RWPE2 (cell line): ENCODE measurements around the gene PLK3.

Experiments
- ATAC-seq: fragments of 200-7000 bp; cut with Tn5 transposase; 3 replicates; pipeline ENCODE4 v1.9.1; 2021; ENCODE audit warnings: low read depth
- DNase-seq: peaks from one replicate; pipeline ENCODE4 v3.0.0-alpha.2; 2020; ENCODE audit warnings: low spot score
- H3K27ac ChIP-seq: fragments of 450-650 bp; 2 replicates; pipeline ENCODE4 v1.5.1; 2017; ENCODE audit warnings: mild to moderate bottlenecking; ENCODE audit not compliant: poor library complexity, severe bottlenecking
- H3K27me3 ChIP-seq: fragments of 250-450 bp; sonication (Bioruptor Pico); 2 replicates; pipeline ENCODE4 v1.5.1; 2021; ENCODE audit warnings: mild to moderate bottlenecking, moderate library complexity; ENCODE audit not compliant: insufficient read depth, poor library complexity, severe bottlenecking
- H3K36me3 ChIP-seq: fragments of 250-450 bp; sonication (Bioruptor Pico); 2 replicates; pipeline ENCODE4 v1.5.1; 2020; ENCODE audit warnings: low read depth, mild to moderate bottlenecking, moderate library complexity
- H3K4me1 ChIP-seq: fragments of 250-450 bp; sonication (Bioruptor Pico); 2 replicates; pipeline ENCODE4 v1.5.1; 2021; ENCODE audit warnings: mild to moderate bottlenecking, moderate library complexity; ENCODE audit not compliant: insufficient read depth, poor library complexity, severe bottlenecking
- H3K4me3 ChIP-seq: fragments of 250-450 bp; sonication (Bioruptor Pico); 2 replicates; pipeline ENCODE4 v1.5.1; 2021; ENCODE audit warnings: mild to moderate bottlenecking, moderate library complexity; ENCODE audit not compliant: severe bottlenecking
- H3K9me3 ChIP-seq: fragments of 250-450 bp; sonication (Bioruptor Pico); 2 replicates; pipeline ENCODE4 v1.5.1; 2021; ENCODE audit warnings: mild to moderate bottlenecking, moderate library complexity; ENCODE audit not compliant: severe bottlenecking
- TF ChIP-seq, protein P1 (sequence below): fragments of 450-650 bp; IDR thresholded peaks from one replicate; pipeline ENCODE4 v1.5.1; 2017; ENCODE audit warnings: mild to moderate bottlenecking, moderate library complexity; ENCODE audit not compliant: poor library complexity, severe bottlenecking

The PLK3 gene

GRCh38 chr1:44849575-44850132 is 49.5 kb downstream of the PLK3 start:
- Histone ChIP-seq H3K9me3 (no peaks in the 10 kb centered on the region), H3K4me1 (no peaks in the 10 kb centered on the region), H3K27me3 (no peaks in the 10 kb centered on the region), H3K36me3 (no peaks in the 10 kb centered on the region), H3K27ac (no peak overlapping the region), H3K4me3 (no peak overlapping the region)
- ATAC-seq, result no peak
- no peak for DNase-seq
- TF ChIP-seq, protein P1, sequence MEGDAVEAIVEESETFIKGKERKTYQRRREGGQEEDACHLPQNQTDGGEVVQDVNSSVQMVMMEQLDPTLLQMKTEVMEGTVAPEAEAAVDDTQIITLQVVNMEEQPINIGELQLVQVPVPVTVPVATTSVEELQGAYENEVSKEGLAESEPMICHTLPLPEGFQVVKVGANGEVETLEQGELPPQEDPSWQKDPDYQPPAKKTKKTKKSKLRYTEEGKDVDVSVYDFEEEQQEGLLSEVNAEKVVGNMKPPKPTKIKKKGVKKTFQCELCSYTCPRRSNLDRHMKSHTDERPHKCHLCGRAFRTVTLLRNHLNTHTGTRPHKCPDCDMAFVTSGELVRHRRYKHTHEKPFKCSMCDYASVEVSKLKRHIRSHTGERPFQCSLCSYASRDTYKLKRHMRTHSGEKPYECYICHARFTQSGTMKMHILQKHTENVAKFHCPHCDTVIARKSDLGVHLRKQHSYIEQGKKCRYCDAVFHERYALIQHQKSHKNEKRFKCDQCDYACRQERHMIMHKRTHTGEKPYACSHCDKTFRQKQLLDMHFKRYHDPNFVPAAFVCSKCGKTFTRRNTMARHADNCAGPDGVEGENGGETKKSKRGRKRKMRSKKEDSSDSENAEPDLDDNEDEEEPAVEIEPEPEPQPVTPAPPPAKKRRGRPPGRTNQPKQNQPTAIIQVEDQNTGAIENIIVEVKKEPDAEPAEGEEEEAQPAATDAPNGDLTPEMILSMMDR, result no peak

GRCh38 chr1:44851308-44851707 is 51.1 kb downstream of the PLK3 start:
- H3K4me1 ChIP-seq, result no peaks in the 10 kb centered on the region
- H3K27me3 ChIP-seq, result no peaks in the 10 kb centered on the region
- TF ChIP-seq, protein P1, result no peak
- H3K36me3 ChIP-seq, result no peaks in the 10 kb centered on the region
- DNase-seq, result no peak
- no peak overlapping the region for H3K4me3 ChIP-seq
- H3K27ac ChIP-seq, result no peak overlapping the region
- H3K9me3 ChIP-seq, result no peaks in the 10 kb centered on the region
- ATAC-seq, result no peak

DNA sequence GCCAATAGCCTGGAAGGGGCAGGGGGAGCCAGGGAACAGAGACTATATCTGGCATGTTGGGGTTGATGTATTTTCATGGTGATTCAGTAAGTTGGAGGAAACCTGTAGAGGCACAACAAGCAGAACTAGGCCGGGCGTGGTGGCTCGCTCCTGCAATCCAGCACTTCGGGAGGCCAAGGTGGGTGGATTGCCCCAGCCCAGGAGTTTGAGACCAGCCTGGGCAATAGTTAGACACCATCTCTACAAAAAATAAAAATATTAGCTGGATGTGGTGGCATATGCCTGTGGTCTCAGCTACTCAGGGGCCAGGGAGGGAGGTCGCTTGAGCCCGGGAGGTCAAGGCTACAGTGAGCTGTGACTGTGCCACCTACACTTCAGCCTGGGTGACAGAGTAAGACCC is 53.0 kb downstream of the PLK3 start:
- DNase-seq, result no peak
- ATAC-seq, result no peak
- H3K36me3 ChIP-seq, result peaks cover 3% of the 10 kb centered on the region; the same call in 1 of the 2 replicates

GRCh38 chr1:44854970-44855369 is 54.8 kb downstream of the PLK3 start:
- TF ChIP-seq, protein P1, result no peak
- no peak for ATAC-seq
- Histone ChIP-seq H3K9me3 (no peaks in the 10 kb centered on the region), H3K4me3 (no peak overlapping the region), H3K4me1 (no peaks in the 10 kb centered on the region), H3K27ac (no peak overlapping the region), H3K36me3 (peaks cover 3% of the 10 kb centered on the region; the same call in 1 of the 2 replicates), H3K27me3 (no peaks in the 10 kb centered on the region)
- no peak for DNase-seq

More for the DNA sequence above, 53.0 kb downstream of the PLK3 start:
- no peaks in the 10 kb centered on the region for H3K9me3 ChIP-seq
- no peak overlapping the region for H3K27ac ChIP-seq
- H3K27me3 ChIP-seq, result no peaks in the 10 kb centered on the region
- H3K4me3 ChIP-seq, result no peak overlapping the region
- H3K4me1 ChIP-seq, result no peaks in the 10 kb centered on the region
- TF ChIP-seq, protein P1, result no peak
